Fibroblast of upper back skin (primary cell): ENCODE results near the gene NLRP12.
"Not testable (repeated sequence)": the region's sequence is repeated elsewhere in the genome, so short reads cannot be mapped to it uniquely, and the experiment has no call there.

ENCODE experiments used
- DNase-seq: peaks from one replicate; pipeline ENCODE4 v3.0.0-alpha.2; 2013

Gene NLRP12

DNA sequence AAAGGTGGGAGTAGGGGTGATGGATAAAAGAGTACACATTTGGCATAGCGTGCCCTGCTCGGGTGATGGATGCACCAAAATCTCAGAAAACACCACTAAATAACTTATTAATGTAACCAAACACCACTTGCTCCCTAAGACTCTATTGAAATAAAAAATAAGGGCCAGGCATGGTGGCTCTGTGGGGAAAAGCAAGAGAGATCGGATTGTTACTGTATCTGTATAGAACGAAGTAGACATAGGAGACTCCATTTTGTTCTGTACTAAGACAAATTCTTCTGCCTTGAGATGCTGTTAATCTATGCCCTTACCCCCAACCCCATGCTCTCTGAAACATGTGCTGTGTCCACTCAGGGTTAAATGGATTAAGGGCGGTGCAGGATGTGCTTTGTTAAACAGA is 14.3 kb upstream of the NLRP12 start:
- not testable (repeated sequence) for DNase-seq

DNA sequence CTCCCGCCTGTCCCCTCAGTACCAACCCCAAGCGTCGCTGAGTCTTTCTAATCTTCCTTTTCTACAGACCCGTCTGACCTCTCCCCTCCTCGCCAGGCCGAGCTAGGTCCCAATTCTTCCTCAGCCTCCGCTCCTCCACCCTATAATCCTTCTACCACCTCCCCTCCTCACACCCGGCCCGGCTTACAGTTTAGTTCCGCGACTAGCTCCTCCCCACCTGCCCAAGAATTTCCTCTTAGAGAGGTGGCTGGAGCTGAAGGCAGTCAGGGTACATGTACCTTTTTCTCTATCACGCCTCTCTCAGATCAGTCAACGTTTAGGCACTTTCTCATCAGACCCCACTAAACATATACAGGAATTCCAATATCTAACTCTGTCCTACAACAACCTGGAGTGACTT is 8.7 kb upstream of the NLRP12 start:
- DNase-seq, result not testable (repeated sequence)

DNA sequence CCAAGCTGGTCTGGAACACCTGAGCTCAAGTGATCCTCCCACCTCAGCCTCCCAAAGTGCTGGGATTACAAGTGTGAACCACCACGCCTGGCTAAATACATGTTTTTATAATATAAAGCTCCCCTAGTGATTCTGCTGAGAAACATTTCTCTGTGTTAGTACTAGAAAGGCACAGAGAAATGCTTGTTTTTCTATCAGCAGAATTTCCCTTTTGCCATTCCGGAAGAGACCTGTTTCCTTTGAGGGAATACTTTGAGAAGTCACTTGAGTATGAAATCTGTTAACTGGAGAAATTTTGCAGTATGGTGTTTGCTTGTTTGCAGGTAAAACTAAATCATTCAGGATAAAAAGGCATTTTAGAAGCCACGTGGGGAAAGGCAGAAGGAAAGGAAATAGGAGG is 4.4 kb upstream of the NLRP12 start:
- no peak for DNase-seq

DNA sequence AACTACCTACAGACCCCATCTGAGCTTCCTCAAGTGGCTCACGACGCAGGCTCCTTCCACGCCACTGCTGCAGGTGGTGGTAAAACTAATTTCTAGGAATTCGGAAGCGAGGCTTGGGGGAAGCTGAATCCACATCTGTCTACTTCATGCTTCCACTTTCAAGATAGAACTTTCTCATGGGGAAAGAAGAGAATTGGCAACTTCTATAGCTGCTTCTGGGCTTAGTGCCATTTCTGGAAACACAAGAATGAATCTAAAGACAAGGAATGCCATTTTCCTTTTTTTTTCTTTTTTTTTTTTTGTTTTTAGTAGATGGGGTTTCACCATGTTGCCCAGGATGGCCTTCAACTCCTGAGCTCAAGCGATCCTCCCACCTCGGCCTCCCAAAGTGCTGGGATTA is 2.8 kb upstream of the NLRP12 start:
- DNase-seq, result peak; percentile 63

DNA sequence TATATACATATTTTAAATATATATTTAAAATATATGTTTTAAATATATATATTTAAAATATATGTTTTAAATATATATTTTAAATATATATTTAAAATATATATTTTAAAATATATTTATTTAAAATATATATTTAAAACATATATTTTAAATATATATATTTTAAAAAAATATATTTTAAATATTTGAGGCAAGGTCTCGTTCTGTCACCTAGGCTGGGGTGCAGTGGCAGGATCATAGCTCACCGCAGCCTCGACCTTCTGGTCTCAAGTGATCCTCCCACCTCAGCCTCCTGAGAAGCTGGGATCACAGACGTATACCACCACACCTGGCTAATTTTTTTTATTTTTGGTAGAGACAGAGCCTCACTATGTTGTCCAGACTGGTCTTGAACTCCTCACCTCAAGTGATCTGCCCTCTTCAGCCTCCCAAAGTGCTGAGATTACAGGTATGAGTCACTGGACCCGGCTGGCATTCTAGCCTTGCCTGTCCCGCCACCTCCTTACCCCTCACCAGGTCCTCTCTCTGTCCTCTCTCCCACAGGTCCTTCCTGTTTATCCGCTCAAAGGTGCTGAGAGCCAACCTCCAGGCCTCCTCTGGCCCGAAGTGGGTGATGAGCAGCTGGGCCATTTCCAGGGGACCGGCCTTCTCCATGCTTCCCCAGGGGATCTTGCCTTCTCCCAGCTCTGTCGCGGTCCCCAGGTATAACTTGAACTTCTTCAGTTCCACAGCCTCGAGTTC is 564 bp downstream of the NLRP12 start:
- no peak for DNase-seq

DNA sequence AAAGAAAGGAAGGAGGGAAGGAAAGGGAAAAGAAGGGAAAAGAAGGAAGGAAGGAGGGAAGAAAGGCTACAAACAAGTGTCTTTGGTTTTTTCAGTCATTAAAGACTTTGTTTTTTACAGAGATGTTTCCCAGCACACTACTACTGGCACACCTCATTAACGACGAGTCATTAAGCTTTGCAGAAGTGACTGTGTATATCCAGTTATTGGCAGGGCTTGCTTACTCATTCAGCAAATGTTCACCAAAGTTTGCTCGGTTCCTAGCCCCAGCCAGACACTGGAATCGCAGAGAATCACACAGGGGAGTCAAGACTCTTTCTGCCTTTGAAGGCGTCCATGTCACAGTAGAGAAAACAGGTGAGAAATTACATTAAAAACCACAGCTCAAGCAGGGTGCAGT is 4.3 kb downstream of the NLRP12 start:
- no peak for DNase-seq

DNA sequence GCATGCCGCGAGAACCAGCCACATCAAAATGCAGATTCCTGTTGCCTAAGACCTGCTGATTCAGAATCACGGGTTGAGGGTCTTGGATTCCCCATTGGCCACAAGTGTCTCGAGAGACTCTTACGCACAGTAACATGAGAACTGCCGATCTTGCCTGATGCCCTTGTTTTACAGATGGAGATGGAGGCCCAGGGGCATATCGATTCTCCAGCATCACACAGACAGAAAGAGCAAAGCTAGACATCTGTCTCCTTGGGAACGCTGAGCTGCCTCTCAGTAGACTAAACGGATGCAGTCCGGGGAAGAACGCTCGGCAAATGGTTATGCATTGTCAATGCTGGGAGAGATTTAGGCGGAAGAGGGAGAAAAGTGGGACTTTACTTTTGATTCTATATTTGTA is 5.4 kb downstream of the NLRP12 start:
- DNase-seq, result no peak

DNA sequence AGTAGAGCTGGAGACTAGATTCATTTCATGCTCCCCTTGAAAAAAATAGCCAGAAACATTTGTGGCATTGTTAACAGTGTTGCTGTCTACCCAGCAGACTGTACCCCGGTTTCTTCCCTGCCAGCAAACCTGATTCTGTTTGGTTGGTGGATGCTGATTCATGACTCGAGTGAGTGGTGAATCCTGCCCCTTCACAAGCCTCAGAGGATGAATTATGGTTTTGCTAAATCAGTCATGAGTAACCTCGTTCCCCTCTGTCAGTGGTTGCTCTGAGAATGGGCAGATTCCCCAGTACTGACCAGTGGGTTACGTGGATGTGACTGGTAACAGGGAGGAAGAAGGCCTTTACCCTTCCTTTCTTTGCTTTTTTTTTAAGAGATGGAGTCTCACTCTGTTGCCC is 10.1 kb downstream of the NLRP12 start:
- DNase-seq, result peak; percentile 21

DNA sequence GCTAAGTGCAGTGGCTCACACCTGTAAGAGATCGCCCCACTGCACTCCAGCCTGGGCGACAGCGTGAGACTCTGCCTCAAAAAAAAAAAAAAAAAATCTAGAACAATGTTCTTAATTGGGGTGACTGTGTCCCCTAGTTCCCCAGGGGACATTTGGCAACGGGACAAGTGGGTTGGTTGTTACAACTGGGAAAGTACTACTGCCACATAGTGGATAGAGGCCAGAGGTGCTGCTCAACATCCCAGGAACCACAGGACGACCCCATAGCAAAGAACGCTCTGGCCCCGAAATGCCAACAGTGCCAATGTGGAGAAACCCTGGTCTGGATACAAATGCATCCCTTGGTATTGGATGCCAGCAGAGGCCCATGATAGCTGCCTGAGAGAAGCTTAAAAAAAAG is 11.8 kb downstream of the NLRP12 start:
- DNase-seq, result no peak

DNA sequence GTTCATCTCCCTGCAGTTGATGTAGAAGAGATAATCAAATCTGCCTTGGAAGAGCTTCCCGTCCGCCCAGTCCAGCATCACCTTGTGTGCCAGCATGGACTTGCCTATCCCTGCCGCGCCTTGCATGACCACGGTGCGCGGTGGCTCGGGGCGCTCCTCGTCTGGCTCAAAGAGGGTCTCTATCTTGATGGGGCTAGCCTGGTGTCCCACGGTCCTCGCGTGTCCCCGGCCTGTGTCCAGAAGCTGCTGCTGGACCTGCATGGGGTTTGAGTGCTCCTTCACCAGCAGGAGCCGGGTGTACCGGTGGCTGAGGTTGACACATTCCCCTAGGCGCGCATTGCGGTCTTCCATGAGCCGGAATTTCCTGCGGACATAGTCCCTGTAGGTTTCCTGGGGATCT is 13.2 kb downstream of the NLRP12 start:
- no peak for DNase-seq

DNA sequence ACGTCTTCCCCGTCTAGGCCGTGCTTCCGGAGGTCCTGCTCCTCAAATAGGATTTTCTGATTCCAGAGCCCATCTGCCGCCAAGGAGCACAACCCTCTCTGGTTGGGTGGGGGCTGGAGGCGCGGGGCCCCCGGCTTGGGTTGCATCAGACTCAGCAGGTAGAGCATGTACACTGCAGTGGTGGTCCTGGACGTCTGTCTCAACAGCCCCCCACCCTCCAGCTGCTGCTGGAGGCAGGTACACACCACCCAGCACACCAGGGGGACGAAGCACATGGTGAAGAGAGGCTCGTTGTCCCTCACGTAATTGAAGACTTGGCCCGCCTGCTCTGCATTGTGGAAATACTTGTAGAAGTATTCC is 13.9 kb downstream of the NLRP12 start:
- no peak for DNase-seq

DNA sequence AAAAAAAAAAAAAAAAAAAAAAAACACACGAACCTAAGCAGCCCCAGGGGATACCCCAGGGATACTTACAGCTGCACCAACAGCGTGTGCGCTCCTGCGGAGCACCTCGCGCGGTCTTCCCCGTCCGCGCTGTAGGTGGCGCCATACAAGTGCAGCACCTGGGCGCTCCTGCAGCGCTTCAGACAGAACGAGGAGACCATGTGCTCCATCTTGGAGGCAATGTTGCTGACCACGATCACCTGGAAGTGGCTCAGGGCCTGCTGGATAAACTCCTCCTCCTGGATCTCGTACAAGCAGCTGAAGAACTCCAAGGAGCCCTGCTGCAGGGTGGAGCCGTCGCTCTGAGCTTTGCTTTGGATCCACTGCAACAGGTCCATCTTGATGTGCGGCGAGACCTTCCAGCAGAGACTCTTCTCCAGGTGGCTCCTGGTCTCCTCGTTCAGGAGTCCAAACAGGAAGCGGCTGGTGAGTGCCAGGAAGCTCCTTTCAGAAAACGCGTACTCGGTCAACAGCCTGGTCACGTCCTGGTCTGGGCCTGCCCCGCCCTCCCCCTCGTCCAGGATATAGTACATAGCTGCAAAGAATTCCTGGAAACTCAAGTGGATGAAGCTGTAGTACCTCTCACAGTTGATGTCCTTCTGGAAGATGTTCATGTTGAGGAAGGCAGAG is 14.5 kb downstream of the NLRP12 start:
- no peak for DNase-seq

DNA sequence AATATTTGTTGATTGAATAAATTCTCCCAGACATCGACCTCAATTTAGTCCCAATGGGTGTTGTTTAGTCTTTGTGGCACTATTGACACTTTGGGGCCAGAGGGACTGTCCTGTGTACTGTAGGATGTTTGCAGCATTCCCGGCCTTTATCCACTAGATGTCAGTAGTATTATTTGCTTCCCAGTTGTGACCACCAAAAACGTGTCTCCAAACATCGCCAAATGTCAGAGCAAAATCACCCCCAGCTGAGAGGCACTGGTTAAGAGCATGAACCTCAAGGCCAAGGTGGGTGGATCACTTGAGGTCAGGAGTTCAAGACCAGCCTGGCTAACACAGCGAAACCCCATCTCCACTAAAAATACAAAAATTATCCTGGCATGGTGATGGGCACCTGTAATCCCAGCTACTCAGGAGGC is 15.4 kb downstream of the NLRP12 start:
- peak; percentile 47 for DNase-seq

DNA sequence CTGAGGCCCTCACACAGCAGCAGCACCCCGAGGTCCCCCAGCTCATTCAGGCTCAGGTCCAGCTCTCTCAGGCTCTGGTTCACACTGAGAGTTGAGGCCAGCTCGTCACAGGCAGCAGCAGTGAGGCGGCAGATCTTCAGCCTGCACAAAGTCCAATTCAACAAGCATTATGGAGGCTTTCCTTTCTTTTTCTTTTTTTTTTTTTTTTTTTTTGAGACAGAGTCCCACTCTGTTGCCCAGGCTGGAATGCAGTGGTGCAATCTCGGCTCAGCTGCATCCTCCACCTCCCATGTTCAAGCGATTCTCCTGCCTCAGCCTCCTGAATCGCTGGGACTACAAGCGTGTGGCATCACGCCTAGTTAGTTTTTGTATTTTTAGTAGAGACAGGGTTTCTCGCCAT is 22.9 kb downstream of the NLRP12 start:
- DNase-seq, result no peak

DNA sequence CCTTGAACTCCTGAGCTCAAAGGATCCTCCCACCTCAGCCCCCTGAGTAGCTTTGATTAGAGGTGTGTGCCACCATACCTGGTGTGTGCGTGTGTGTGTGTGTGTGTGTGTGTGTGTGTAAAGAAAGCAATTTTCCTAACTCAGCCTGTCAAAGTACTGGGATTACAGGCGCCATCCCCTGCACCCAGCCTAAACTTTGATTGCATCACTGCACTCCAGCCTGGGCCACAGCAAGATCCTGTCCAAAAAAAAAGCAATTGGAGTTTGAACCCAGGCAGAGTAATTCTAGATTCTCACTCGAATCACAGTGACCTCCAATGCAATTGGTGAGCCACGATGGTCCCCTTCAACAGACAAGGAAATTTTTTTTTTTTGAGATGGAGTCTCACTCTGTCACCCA is 29.1 kb downstream of the NLRP12 start:
- DNase-seq, result no peak

DNA sequence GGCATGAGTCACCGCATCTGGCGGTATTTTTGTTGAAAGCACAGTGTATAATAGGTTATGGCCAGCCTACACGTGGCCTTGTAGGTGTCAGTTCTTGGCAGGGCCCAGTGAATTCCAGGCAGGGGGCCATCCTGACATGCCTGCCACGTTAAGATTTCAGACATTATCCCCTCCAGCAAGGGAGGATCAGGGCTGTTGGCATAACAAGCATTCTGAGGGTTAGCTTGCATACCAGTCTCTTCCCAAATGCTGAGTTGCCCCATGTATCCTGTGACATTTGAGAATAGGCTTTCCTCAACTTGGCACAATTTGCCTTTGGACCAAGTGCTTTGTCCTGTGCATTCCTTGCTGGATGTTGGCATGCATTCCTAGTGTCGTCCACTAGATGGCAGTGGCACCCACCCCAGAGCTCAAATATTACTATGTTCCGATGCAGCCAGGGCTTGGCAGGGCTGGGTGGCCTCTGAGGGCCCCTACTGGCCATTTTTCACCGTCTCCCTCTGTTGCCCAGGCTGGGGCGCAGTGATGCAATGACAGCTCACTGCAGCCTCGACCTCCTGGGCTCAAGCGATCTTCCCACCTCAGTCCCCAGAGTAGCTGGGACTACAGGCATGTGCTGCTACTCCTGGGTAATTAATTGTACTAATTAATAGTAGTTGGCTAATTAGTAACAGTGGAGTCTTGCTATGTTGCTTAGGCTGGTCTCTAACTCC is 31.2 kb downstream of the NLRP12 start:
- peak; percentile 81 for DNase-seq

DNA sequence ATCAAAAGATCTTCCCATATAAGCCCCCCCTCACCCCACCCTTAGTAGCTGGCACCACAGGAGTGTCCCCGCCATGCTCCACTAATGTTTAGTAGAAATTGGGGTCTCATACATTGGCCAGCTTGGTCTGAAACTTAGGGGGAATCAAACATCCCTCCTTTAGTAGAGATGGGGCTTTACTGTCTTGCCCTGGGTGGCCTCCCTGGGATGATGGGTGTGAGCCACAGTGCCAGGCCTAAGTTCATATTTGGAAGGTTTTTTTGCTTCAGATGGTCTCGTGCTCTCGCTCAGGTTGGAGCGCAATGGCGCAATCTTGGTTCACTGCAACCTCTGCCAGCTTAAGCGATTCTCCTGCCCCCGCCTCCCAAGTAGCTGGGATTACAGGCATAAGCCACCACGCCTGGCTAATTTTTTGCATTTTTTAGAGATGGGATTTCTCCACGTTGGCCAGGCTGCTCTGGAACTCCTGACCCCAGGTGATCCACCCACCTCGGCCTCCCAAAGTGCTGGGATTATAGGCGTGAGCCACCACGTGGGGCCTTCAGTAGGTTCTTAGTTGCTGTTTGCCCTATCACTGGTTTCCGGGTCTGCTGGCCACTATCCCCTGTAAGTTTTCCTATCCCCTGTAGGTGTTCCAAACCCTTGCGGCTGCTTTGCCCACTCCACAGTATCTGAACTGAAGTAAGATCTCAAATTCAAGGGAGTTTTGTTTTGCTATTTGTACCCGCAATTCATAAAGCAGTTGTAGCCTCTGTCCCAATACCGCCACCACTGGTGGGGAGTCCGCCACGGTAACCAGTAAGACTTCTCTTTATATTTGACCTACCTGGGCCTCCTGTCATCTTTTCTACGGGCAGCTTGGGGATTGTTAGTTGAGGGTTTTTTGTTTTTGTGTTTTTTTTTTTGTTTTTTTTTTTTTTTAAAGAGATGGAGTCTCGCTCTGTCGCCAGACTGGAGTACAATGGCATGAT is 34.1 kb downstream of the NLRP12 start:
- no peak for DNase-seq

DNA sequence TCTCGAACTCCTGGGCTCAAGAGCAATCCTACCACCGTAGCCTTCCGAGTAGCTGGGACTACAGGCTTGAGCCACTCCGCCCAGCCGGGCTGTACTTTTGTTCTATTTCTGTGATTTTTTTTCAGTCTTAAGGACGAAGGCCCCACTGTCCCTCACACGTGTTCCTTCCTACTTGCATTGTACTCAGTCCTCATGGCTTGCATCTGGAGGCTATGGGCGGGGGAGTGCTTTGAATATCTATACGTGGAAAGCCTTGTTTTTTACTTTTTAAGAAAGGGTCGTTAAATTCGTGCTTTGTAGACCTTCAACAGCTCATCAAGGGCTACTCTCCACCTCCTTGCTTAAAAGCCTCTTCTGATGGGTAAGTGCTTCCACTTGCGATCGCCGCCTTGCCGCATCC is 36.8 kb downstream of the NLRP12 start:
- no peak for DNase-seq

DNA sequence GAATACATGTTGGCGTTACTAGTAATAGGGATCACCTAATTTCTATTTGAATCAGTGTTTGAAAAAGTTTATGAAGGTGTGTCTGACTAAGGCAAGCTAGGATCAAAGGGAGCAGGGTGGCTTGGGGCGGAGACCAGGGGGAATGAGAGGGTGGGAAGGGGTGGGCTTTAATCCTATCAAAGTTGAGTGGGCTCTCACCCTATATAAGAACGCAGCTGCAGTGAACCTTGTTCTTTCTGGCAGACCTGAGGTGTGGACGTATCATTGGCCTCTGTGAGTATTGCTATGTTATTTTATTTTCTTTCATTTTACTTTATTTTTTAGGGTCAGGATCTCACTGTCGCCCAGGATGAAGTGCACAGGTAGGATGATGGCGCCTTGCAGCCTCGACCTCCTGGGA is 37.4 kb downstream of the NLRP12 start:
- DNase-seq, result no peak

DNA sequence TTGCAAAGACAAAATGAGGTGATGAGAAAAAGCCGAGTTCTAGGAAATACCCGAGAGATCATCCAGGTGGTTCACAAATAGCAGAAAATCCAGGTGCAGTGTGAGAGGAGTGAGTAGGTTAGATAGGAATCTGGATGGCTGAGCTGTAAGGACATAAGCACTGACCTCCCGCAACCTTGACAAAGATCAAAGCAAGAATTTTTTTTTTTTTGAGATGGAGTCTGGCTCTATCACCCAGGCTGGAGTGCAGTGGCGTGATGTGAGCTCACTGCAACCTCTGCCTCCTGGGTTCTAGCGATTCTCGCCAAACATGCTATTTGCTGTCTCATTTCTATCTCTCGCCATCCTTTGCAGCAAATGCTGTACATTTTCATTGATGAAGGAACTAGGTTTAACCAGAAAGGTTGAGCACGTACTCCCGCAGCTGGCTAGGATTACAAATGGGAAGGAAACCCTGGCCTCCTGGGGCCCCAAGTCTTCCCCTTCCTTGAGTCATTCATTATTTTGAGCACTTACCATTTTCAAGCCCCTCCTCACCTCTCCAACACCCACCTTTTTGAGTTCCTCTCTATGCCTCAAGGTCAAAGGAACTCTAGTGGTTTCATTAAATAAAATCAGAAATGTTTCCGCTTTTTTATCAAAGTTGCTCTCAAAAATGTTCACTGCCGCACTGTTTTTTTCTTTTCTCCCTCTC is 38.8 kb downstream of the NLRP12 start:
- DNase-seq, result no peak

DNA sequence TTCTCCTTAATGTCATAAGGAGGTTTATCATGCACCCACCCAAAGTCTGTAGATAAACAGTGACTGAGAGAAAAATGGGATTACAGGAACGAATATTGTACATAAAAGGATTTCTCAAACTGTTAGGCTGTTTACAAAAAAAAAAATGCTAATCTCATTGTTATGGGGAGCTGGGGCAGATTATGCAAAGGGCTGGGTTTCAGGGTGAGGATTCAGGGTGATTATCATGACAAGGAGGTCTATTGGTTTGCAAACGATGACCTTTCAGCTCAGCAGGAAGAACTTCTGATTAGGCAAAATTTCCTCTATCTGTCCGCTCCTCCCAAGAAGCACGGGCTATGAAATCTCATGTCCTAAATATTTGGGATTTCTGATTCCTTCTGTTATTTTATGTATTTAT is 41.4 kb downstream of the NLRP12 start:
- DNase-seq, result no peak

DNA sequence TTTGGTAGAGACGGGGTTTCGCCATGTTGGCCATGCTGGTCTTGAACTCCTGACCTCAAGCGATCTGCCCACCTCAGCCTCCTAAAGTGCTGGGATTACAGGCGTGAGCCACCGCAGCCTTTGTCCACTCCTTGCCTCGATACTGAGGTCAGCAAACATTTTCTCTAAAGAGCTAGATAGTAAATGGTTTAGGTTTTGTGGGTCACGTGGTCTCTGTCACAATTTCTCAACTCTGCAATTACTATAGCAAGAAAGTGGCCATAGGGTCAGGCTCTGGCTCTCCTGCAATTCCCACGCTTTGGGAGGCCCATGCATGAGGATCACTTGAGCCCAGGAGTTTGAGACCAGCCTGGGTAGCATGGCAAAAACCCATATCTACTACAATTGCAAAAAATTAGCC is 42.8 kb downstream of the NLRP12 start:
- DNase-seq, result not testable (repeated sequence)
